HUES48 (cell line): ENCODE results near the gene RIN2.

Experiments
- H3K27ac ChIP-seq: one replicate; pipeline ENCODE4 v1.7.0; 2013; ENCODE audit warnings: low read depth, low read length, inconsistent platforms
- H3K27me3 ChIP-seq: 2 replicates; pipeline ENCODE4 v1.6.1; 2013; ENCODE audit warnings: mild to moderate bottlenecking, low read length; ENCODE audit not compliant: control insufficient read depth, insufficient read depth
- H3K36me3 ChIP-seq: 2 replicates; pipeline ENCODE4 v1.6.1; 2013; ENCODE audit warnings: low read length; ENCODE audit not compliant: control insufficient read depth, insufficient read depth
- H3K4me1 ChIP-seq: 2 replicates; pipeline ENCODE4 v1.6.1; 2013; ENCODE audit warnings: mild to moderate bottlenecking, low read length; ENCODE audit not compliant: control insufficient read depth, insufficient read depth
- H3K4me3 ChIP-seq: 2 replicates; pipeline ENCODE4 v1.5.1; 2013; ENCODE audit warnings: mild to moderate bottlenecking, low read depth, low read length
- H3K9ac ChIP-seq: 2 replicates; pipeline ENCODE4 v1.6.1; 2013; ENCODE audit warnings: mild to moderate bottlenecking, low read depth, low read length, moderate library complexity
- H3K9me3 ChIP-seq: 2 replicates; pipeline ENCODE4 v1.6.1; 2013; ENCODE audit warnings: low read length; ENCODE audit not compliant: control insufficient read depth, insufficient read depth

RIN2 gene

GRCh38 chr20:19764207-19764606 is 6.1 kb downstream of the RIN2 start:
- H3K4me3 ChIP-seq = no peak overlapping the region
- no peaks in the 10 kb centered on the region for H3K9me3 ChIP-seq
- peaks cover 19% of the 10 kb centered on the region for H3K27me3 ChIP-seq
- H3K36me3 ChIP-seq = no peaks in the 10 kb centered on the region
- no peak overlapping the region for H3K27ac ChIP-seq
- H3K4me1 ChIP-seq = no peaks in the 10 kb centered on the region
- H3K9ac ChIP-seq = no peak overlapping the region

DNA sequence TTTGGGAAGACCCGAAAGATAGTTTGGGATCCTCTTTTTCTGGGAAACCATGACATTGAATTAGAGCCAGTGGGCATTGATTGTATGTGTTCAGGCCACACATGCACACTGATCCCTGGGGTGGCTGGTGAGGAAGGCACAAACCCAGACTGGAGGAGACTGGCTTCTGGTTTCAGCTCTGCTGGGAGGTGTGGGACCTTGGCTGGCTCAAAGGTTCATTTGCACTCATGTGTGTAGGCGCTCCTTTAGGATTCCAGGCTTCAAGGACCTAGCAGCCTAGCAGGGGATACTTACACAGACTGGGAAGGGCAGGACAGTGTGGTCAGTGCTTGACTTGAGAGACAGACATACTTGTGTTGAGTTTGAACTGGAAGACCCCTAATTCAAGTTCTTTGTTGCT is 7.2 kb downstream of the RIN2 start:
- H3K9me3 ChIP-seq = no peaks in the 10 kb centered on the region
- H3K27ac ChIP-seq = no peak overlapping the region
- H3K4me3 ChIP-seq = no peak overlapping the region
- no peaks in the 10 kb centered on the region for H3K36me3 ChIP-seq
- H3K4me1 ChIP-seq = peaks cover 5% of the 10 kb centered on the region; the same call in 1 of the 2 replicates
- H3K27me3 ChIP-seq = peaks cover 9% of the 10 kb centered on the region; the same call in 1 of the 2 replicates
- H3K9ac ChIP-seq = no peak overlapping the region

DNA sequence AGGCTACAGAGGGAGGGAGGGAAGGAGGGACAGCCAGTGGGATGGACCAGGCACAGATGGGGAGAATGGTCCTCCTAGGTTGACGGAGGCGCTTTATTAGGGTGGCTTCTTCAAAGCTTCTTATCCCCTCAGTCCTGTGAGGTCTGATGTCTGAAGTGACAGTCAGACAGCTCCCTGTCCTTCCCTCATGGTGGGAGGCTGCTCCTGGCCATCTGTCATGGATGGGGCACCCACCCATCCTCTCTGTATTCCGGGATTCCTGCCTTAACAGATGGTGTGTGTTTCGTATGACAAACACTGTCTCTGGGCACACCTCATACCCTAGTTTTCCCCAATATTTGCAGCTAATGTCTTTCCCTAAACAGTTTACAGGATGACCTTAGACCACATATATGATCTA is 7.9 kb downstream of the RIN2 start:
- Histone ChIP-seq H3K27me3 (peaks cover 2% of the 10 kb centered on the region; the same call in 1 of the 2 replicates), H3K9ac (no peak overlapping the region), H3K36me3 (no peaks in the 10 kb centered on the region), H3K27ac (no peak overlapping the region), H3K4me3 (no peak overlapping the region), H3K9me3 (no peaks in the 10 kb centered on the region), H3K4me1 (peaks cover 8% of the 10 kb centered on the region; the same call in 1 of the 2 replicates)

- H3K36me3 ChIP-seq = no peaks in the 10 kb centered on the region
- H3K27me3 ChIP-seq = no peaks in the 10 kb centered on the region
- peaks cover 8% of the 10 kb centered on the region; the same call in 1 of the 2 replicates for H3K4me1 ChIP-seq
- no peaks in the 10 kb centered on the region for H3K9me3 ChIP-seq
- no peak overlapping the region for H3K9ac ChIP-seq
- H3K27ac ChIP-seq = no peak overlapping the region
- no peak overlapping the region for H3K4me3 ChIP-seq
These were observed 9.0 kb downstream of the RIN2 start for GRCh38 chr20:19767070-19767469.

- Histone ChIP-seq H3K27ac (no peak overlapping the region), H3K4me3 (no peak overlapping the region), H3K9me3 (no peaks in the 10 kb centered on the region), H3K9ac (no peak overlapping the region), H3K4me1 (peaks cover 8% of the 10 kb centered on the region; the same call in 1 of the 2 replicates), H3K36me3 (no peaks in the 10 kb centered on the region), H3K27me3 (no peaks in the 10 kb centered on the region)
These were observed 10.3 kb downstream of the RIN2 start for GRCh38 chr20:19768325-19768842.

GRCh38 chr20:19769507-19769906 is 11.4 kb downstream of the RIN2 start:
- Histone ChIP-seq H3K9me3 (no peaks in the 10 kb centered on the region), H3K4me3 (no peak overlapping the region), H3K4me1 (peaks cover 8% of the 10 kb centered on the region; the same call in 1 of the 2 replicates), H3K27ac (no peak overlapping the region), H3K9ac (no peak overlapping the region), H3K27me3 (no peaks in the 10 kb centered on the region), H3K36me3 (no peaks in the 10 kb centered on the region)

GRCh38 chr20:19770375-19770774 is 12.3 kb downstream of the RIN2 start:
- H3K36me3 ChIP-seq = no peaks in the 10 kb centered on the region
- H3K27ac ChIP-seq = no peak overlapping the region
- no peak overlapping the region for H3K4me3 ChIP-seq
- H3K27me3 ChIP-seq = no peaks in the 10 kb centered on the region
- H3K4me1 ChIP-seq = peaks cover 11% of the 10 kb centered on the region; the same call in 1 of the 2 replicates
- no peak overlapping the region for H3K9ac ChIP-seq
- H3K9me3 ChIP-seq = no peaks in the 10 kb centered on the region

- no peak overlapping the region for H3K27ac ChIP-seq
- H3K27me3 ChIP-seq = no peaks in the 10 kb centered on the region
- H3K4me3 ChIP-seq = no peak overlapping the region
- H3K9me3 ChIP-seq = no peaks in the 10 kb centered on the region
- peaks cover 16% of the 10 kb centered on the region for H3K4me1 ChIP-seq
- H3K36me3 ChIP-seq = no peaks in the 10 kb centered on the region
- no peak overlapping the region for H3K9ac ChIP-seq
These were observed 13.0 kb downstream of the RIN2 start for GRCh38 chr20:19771031-19771430.

DNA sequence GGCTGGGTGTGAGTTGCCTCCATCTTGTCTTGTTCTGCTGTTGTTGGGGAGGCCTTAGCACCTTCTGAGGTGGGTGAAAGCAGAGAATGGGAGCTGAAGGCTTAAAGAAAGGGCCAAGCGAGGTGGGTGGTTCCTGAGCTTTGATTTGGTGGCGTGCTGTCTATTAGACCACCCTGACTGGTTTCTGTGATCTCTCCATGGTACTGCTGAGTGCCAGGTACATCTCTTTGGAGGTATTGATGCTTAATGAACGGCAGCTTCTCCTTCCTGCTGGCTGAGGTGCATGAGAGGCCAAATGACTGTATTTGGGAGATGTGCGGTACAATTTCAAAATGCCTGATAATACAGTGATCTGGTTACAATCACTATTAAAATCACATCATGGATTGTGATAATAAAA is 15.4 kb downstream of the RIN2 start:
- Histone ChIP-seq H3K27ac (no peak overlapping the region), H3K9me3 (no peaks in the 10 kb centered on the region), H3K9ac (no peak overlapping the region), H3K4me1 (peaks cover 29% of the 10 kb centered on the region), H3K36me3 (no peaks in the 10 kb centered on the region), H3K27me3 (no peaks in the 10 kb centered on the region), H3K4me3 (no peak overlapping the region)

DNA sequence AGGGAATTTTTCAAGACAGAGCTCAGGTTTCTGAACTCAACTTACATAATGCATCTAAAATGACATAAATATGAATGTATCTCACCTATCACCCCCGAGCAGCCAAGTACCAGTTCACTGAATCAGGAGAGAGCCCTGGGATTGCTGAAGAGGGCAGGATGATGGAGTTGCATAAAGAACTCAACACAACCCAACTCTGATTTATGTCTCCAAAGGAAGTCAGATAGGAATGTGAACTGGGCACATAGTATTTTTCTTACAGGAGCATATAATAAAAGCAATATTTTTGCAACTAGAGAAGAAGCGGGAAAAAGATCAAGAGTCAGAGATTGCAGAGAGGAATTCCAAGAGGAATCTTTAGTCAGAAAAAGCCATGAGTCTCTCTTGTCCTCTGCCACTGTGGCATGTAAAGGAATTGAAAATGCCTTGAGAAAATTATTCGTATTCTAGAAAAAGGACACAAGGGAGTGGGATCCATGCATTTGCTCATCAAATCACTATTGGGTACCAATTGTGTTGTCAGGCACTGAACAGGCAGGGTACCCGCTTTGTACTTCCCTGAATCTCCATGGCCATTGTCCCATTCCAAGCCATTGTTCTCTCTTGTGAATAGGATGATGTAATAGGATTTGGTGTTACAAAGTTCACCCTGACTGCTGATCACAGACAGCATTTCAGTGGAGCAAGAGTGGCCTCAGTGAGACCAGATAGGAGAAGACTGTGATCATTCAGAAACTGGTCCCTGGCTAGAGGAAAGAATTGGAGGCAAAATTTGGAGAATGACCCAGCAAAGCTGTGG is 16.3 kb downstream of the RIN2 start:
- H3K4me1 ChIP-seq = peaks cover 29% of the 10 kb centered on the region
- H3K4me3 ChIP-seq = no peak overlapping the region
- no peak overlapping the region for H3K9ac ChIP-seq
- H3K27ac ChIP-seq = no peak overlapping the region
- H3K9me3 ChIP-seq = no peaks in the 10 kb centered on the region
- no peaks in the 10 kb centered on the region for H3K36me3 ChIP-seq
- no peaks in the 10 kb centered on the region for H3K27me3 ChIP-seq
